ENCODE measurements around the gene SYNDIG1L.
A peak's percentile ranks its signal among the peaks of the same experiment; 100 is the strongest.

The SYNDIG1L gene

DNA sequence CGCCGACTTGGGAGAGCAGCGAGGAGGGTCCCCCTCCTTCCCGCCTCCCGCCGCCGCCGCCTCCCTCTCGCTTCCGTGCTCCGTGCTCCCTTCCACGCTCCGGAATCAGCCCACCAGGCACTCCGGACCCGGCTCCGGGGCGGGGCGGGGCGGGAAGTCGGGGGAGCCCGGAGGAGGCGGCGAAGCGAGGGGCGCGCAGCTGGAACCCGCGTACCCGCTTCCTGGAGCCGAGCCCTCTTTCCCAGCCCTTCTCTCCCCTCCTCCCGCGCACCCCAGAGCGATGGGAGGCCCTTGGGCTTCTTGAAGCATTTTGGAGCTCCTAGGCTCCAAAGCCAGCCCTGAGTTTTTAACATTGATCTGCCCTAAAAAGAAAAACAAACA, at the start of gene SYNDIG1L:
Gene SYNDIG1L (minus strand): TSS at position 9 of the 381 bp plus-strand sequence. CDS start 16,466 bp downstream, outside the sequence.
- no peak for DNase-seq (ENCODE audit: low read depth)
- TF ChIP-seq, protein P1, sequence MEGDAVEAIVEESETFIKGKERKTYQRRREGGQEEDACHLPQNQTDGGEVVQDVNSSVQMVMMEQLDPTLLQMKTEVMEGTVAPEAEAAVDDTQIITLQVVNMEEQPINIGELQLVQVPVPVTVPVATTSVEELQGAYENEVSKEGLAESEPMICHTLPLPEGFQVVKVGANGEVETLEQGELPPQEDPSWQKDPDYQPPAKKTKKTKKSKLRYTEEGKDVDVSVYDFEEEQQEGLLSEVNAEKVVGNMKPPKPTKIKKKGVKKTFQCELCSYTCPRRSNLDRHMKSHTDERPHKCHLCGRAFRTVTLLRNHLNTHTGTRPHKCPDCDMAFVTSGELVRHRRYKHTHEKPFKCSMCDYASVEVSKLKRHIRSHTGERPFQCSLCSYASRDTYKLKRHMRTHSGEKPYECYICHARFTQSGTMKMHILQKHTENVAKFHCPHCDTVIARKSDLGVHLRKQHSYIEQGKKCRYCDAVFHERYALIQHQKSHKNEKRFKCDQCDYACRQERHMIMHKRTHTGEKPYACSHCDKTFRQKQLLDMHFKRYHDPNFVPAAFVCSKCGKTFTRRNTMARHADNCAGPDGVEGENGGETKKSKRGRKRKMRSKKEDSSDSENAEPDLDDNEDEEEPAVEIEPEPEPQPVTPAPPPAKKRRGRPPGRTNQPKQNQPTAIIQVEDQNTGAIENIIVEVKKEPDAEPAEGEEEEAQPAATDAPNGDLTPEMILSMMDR (conservative IDR thresholded peaks at IDR 0.05; ENCODE audit: control insufficient read depth, insufficient read depth, low read depth, low read length): no peak
- no peak within 1 kb of the TSS for H3K4me3 ChIP-seq (ENCODE audit: control insufficient read depth, low read depth, low read length)

DNA sequence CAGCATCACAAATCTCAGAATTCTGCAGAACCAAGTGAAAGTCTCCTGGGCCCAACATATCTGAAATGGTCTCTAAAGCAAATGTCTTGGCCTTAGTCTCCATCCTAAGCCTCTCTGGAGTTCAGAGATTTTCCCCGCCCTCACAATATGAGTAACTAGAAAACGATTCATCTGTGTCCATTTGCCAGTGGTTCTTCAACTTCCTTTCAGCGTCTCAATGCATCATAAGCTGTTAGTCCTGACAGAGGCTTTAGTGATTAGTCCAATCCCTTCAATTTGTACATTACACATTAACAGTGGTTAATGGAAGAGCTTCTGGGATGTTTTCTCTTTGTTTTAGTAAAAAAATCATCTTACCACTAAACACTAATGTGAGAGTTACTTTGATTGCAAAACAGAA, 49.7 kb upstream of the SYNDIG1L start:
- TF ChIP-seq, protein P1 (conservative IDR thresholded peaks at IDR 0.05; ENCODE audit: control insufficient read depth, insufficient read depth, low read depth, low read length): no peak
- H3K4me3 ChIP-seq (ENCODE audit: control insufficient read depth, low read depth, low read length): no peak overlapping the region
- DNase-seq (ENCODE audit: low read depth): peak; percentile 79

DNA sequence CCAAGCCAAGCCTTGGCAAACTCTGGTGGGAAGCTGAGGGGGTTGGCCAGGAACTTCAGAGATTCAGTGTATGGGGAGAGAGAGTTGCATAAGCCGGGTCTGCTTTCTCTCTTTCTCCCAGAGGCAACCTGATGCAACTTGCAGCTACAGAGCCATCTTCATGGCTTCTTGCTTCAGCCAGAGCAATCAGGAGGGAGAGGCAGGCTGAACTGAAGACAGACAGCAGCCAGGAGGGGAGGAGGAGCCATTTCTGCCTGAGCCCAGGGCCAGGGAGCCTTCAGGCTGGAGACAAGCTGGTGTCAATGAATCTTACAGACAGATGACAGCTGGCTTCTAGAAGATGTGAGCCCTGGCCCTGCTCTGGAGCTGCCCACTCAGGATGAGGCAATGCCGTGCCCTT, 48.4 kb upstream of the SYNDIG1L start:
- TF ChIP-seq, protein P1 (conservative IDR thresholded peaks at IDR 0.05; ENCODE audit: control insufficient read depth, insufficient read depth, low read depth, low read length): no peak
- DNase-seq (ENCODE audit: low read depth): no peak
- H3K4me3 ChIP-seq (ENCODE audit: control insufficient read depth, low read depth, low read length): no peak overlapping the region

DNA sequence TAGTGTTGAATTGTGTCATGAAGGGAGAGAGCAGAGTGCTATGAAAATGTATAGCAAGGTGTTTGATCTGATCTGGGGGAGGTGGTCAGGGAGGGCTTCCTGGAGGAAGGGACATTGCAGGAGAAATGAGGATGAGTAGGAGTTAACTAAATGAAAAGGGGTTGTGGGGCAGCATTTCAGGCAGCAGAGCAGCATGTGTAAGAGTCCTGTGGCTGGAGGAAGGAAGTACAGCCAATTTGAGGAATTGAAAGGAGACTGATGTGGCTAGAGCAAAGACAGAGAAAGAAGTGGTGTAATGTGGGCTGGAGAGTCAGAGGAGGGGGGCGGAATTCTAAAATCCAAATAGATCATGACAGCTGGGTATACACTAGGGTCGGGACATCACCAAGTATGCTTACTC, 46.6 kb upstream of the SYNDIG1L start:
- TF ChIP-seq, protein P1 (conservative IDR thresholded peaks at IDR 0.05; ENCODE audit: control insufficient read depth, insufficient read depth, low read depth, low read length): no peak
- no peak overlapping the region for H3K4me3 ChIP-seq (ENCODE audit: control insufficient read depth, low read depth, low read length)
- no peak for DNase-seq (ENCODE audit: low read depth)

DNA sequence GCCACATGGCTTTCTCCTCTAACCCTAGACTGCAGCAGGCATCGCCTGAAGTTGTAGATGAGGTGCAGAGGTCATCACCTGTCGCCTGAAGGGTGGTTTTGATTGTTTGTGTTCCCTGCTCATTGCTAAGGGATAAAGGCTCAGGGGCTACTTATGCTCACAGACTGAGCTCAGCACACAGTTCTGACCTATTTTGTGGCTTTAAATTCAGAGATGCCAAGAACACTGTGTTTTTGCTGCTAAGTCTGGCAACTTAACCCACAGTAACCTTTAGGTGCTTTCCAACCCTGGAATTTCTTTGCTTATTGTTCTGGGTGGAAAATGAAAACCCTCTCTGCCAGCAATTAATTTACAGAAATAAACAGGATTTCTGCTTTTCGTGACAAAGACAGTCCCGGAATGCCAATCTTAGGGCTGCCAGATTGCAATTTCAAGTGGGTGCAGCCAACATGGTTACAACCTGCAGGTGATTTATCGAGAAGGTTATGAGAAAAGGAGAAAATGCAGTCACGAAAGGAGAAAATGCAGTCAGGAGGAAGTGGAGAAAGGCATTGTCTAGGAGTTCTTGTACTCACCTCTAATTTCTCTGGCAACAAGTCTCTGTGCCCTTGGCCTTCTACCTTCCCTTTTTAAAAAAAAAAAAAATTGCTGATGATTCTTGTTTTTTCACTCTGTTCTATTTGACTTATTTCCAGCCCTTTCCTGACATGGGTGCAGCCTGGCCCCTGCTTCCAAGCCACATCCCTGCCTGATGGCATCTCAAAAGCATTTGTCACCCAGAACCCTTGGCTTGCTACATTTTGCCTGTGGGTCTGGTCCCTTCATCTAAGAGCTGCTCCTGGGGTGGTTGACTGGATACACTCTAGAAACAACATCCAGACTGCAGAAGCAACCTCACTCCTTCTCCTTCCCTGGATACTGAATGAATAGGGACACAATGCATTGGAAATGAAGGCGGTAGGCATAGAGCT, 43.8 kb upstream of the SYNDIG1L start:
- no peak for DNase-seq (ENCODE audit: low read depth)
- TF ChIP-seq, protein P1 (conservative IDR thresholded peaks at IDR 0.05; ENCODE audit: control insufficient read depth, insufficient read depth, low read depth, low read length): no peak
- H3K4me3 ChIP-seq (ENCODE audit: control insufficient read depth, low read depth, low read length): no peak overlapping the region

DNA sequence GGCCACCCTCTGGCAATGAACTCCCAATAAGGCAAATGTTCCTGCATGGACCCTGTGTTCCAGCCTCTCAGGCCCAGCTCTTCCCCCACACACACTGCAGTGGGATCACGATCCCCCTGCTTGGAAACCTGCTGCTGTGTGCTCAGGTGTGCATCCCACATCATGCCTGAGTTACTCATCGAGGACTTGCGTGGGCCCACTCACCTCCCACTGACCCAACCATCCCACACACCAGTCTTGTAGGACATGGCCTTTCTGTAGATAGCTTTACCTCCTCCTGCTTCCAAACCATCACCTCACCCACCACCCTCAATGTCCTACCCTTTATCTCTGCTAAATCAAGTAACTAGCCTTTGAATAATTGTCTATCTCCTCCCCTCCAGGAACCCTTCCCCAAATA, 42.5 kb upstream of the SYNDIG1L start:
- TF ChIP-seq, protein P1 (conservative IDR thresholded peaks at IDR 0.05; ENCODE audit: control insufficient read depth, insufficient read depth, low read depth, low read length): no peak
- no peak overlapping the region for H3K4me3 ChIP-seq (ENCODE audit: control insufficient read depth, low read depth, low read length)
- no peak for DNase-seq (ENCODE audit: low read depth)
